ENCODE data around the gene TBCD. TPM values are rescaled to one million over a fixed set of nuclear protein-coding genes. Genes with fewer than 3 reads are reported as not detected.

Gene TBCD
- polyA plus RNA-seq, 5 donors, result 87.2 to 119 (median 109) TPM

DNA sequence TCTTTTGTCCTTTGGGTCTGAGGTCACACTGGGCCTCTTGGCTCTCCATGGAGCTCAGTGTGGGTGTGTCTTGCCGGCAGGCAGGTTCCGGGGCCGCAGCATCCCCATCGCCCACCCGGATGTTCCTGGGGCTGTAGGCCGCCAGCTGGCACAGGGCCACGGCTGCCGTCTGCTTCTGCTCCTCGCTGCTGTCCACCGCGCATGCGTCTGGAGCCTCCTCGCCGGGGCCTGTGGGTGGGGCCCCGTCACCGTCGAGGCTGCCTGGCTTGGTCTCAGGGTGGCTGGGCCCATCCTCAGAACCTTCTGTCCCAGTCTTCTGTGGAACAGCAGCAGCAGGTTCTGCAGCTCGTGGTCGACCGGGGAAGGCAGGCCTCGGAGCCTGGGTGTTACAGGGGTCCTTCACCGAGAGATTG lies 78.4 kb downstream of the TBCD start:
- DNase-seq, result peak in 1 of 2 donors; percentile 40

DNA sequence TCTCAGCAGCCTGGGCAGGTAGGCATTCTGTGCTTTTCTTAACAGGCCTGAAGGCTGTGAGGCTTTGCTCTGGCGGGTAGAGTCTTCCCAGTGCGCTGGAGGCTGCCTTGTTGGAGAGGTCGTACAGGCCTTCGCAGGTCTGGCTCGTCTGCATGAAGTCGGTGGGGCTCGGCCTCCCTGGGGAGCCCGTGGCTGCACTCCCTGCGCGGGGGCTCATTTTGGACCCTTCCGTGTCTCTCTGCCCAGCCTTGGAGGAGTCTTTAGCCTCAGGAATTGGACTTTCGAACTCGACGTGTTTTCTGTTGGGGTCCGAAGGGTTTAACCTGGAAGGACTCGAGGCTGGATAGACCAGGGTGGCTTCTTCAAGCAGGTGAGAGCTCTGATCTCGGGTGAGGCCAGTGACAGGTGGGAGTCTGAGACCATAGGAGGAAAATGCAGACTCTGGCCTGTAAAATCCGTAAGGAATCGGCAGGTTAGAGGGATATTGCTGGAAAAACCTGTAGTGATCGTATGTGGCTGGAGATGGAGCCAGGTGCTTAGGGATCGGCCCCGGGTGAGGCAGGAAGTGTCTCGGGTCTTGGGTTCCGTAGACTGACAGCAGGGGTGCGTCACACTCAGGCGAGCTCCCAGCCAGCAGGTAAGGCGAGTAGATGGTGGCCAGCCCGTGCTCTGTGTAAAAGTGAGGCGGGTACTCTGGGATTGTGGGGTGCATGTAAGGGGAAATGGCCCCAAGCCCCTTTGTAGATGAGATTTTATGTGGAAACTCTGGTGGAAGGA lies 79.4 kb downstream of the TBCD start:
- no peak for DNase-seq

DNA sequence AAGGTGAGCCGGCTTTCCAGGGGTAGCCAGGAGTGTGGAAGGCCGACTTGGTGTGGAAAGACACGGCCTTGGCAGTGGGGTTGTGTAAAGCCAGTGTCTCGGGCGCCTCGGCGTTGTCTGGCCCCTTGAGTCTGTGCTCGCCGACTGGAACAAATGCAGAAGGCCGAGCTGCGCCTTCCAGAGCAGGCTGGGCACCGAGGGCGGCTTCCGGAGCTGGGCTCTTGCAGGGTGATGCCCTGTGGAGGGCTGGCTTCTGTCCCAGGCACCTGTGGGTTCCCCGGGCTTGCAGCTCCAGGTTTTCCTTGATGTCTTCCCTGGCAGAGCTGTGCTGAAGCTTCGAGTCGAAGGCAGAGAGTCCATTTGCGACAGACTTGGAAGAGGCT lies 79.9 kb downstream of the TBCD start:
- DNase-seq, result no peak

GRCh38 chr17:82832411-82832810 lies 80.5 kb downstream of the TBCD start:
- DNase-seq, result no peak

DNA sequence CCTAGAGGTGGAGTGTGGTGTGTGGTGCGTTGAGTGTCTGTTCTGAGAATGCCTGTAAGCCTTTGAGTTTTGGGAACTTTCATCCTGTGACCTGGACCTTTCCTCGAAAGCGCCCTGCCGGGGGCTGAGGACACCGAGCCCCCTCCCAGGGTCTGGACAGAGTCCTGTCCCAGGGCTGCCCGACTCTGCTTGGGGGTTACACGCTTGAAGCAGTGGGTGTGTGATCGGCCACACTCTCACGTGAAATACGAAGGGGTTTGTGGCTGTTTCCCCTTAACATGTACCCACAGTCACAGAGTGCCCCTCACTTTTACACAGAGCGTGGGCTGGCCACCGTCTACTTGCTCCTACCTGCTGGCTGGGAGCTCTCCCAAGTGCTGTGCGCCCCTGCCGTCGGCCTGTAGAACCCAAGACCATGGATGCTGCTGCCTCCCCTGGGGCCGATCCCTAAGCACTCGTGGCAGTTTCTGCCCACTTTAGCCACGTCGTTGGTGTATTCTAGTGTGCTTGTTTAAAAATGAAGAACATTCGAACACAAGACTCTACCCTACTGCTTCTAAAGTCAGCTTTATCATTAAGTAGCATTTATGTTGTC lies 81.1 kb downstream of the TBCD start:
- DNase-seq, result no peak

- no peak for DNase-seq
Measured at GRCh38 chr17:82835122-82835521, 83.3 kb downstream of the TBCD start.

DNA sequence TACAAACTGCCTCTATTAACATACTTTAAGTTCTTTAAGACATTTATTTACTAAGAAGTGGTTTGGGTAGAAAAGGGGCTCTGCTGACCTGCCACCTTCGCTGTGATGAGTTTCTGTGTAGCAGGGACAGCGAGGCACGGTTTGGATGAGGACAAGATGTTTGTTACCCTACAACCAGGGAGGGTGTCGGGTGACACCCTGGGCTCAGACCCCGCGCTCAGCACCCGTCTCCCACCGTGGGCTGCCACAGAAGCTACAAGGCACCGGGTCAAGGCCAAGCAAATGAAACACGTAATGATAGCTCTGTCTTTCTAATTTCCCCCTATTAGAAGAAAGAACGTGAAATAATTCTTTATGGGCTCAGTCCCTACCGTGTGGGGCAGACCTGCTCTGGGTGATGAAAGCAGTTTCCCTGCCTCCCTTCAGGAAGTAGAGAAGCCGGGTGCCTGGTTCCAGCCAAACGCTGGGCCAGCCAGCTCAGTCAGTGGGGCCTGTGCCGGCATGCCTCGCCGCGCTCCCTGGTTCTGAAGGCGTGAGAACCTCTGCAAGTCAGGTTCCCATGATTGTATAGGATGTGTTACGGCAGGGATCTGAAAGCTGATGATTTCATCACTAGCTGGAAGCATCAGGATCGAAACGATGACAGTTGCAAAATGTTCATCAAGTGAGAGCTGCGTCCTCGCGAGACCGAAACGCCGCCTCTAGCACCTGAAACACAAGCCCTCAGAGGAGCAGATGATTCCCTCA lies 84.1 kb downstream of the TBCD start:
- DNase-seq, result no peak

- DNase-seq, result no peak
Measured at GRCh38 chr17:82836823-82837357, 85.0 kb downstream of the TBCD start.

DNA sequence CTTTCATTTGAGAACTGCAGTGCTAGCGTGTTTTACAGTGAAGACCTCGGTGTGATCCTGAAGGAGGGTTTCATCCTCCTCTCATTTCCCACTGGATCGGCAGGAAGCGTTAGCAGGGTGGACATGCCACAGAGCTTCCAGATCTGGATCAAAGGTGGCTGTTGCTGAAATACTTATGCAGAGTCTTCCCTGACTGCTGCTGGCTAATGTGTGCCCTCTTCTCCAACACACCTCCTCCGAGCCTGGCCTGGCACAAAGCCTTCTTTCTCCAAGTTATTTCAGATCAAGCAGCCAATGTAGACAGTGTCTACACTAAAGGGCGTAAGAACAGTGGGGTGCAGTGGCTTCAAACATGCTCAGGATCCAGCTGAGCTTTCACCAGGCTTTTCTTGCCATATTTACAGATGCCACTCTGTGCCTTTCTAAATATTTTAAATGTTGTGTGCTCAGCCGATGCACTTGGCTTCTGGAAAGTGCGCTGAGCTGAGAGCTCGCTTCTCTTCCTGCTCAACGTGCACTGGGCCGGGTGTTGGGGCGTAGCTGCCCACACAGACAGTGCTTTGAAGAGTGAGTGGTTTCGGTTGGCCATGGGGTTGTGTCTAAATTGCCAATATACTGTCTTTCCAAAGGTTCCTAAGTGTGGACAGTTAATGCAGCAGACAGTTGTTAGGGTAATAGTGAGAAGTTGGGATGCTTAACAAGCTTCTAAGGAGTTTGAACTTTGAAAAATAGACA lies 85.9 kb downstream of the TBCD start:
- DNase-seq, result no peak

DNA sequence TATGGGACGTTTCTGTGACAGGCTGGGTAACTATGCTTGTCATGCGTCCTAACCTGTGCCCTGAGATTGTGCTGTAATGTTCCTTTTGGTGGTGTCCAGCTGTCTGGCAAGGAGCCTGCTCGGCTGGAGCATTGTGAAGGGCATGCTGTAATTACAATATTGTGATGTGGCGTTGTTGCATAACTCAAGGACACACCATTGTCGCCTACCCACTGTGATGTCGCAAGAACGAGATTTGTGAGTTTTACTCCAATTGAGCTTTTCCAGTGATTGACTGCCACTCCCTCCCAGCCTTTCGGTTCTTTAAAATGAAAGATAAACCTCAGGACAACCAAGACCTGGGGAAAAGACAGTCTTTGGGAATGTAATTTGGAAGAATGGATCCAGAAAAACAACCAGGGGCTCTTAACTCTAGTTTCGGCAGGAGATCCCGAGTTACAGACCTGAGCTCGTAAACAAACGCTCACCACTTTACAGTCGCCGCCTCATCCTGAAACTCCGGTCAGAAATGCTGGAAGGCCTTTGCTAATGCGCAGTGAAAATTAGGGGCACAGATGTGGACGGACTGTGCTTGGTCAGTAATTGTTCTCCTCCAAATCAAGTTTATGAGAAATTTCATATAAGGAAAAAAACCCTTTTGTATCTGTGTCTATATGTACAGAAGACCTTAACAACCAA lies 86.7 kb downstream of the TBCD start:
- DNase-seq, result peak; percentile 70 to 73

GRCh38 chr17:82839617-82840292 lies 87.9 kb downstream of the TBCD start, which contains the start of gene ZNF750:
ZNF750 (minus strand) TSS chr17:82840022; CDS start chr17:82832454, 7,568 bp downstream.
- no peak for DNase-seq

- no peak for DNase-seq
Measured at GRCh38 chr17:82840431-82840831, 88.6 kb downstream of the TBCD start.

DNA sequence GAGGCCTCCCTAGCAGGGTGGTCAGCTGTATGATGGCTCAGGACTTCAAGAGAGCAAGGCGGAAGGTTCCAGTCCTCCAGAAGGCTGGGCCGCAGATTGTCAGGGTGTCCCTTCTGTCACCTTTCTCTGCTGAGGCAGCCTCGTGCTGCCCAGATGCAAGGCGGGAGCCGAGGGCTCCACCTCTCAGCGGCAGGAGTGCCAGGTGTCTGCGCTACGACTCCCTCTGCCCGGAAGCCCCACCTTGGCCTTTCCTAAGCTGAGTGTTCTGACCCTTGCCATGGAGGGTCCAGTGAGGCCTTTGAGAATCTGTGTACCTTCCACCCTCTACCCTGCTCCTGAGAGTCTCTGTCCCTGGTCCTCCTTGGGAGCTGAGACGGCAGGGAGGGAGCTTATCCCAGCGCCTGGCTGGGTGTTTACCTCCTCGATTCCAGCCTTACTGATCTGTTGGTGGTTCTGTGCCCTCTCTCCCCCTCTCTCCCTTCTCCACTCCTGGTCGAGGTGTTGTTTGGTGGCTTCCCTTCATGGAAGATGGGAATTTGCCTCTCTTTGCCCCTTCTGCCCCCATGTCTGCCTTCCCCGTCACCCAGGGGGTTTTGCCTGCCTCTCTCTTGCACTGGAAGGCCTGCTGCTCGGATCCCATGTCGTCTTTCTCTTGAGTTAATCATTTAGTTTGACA lies 90.2 kb downstream of the TBCD start:
- DNase-seq, result no peak

DNA sequence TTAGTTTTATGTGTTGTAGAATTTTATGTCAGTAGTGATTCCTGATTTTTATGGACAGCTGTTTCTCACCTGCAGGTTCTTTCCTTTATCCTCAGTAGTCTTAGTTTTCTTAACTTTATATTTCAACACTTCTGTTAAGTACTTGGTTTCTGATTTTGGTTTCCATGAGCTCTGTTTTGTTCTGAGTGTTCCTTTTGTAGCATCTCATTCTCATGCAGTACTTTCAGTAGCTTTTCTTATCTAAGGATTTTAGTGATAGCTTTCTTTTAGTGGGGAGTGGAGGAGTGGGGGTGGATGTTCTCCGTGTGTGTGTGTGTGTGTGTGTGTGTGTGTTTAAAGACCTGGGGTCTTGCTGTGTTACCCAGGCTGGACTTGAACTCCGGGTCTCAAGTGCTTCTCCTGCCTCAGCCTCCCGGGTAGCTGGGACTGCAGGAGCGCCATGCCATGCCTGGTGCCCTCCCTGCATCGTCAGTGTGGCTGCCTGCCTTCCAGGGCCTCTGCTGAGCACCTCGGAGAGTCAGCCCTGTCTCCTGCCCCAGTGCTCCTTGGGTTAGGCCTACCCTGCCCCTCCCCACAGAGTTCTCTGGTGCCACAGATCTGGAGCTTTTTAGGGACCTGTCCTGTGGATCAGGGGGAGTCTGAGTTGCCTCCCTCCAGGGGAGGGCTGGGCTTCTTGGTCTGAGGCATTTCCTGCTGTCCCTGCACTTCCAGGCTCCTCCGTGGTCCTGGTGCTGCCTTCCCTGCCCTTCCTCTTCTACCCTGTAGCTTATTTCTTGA lies 92.2 kb downstream of the TBCD start:
- DNase-seq, result no peak

DNA sequence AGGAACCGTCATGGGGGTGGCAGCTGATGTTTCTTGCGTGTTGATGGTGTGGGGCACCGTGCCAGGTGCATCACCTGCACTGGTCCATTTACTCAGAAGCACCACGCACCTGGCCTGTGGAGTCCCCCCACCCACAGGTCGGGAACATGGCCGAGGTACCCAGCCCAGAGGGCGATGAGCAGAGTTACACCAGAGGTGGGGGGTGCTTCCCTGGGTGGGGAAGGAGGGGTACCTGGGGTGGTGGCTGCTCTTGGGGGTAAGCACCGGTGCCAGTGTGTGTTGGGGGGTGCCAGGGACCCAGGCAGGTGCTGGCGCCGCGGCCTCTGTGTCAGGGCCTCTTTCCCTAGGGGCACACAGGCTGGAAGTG lies 92.9 kb downstream of the TBCD start:
- DNase-seq, result no peak

DNA sequence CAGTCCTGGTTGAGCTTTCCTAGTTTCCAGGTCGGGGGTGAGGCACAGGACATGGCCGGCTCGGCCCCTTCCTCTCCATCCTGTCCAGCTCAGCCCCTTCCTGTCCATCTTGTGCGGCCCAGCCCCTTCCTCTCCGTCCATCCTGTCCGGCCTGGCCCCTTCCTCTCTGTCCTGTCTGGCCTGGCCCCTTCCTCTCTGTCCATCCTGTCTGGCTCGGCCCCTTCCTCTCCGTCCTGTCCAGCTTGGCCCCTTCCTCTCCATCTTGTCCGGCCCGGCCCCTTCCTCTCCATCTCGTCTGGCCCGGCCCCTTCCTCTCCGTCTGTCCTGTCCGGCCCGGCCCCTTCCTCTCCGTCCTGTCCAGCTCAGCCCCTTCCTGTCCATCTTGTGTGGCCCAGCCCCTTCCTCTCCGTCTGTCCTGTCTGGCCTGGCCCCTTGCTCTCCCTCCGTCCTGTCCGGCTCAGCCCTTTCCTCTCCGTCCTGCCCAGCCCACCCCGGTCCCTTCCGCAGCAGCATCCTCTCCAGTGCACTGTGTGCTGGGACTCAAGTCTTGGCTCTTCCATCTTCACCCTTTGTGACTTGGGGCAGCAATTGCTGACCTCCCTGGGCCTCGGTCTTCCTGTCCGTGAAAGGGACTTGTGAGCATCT lies 93.4 kb downstream of the TBCD start:
- peak; percentile 45 to 62 for DNase-seq

DNA sequence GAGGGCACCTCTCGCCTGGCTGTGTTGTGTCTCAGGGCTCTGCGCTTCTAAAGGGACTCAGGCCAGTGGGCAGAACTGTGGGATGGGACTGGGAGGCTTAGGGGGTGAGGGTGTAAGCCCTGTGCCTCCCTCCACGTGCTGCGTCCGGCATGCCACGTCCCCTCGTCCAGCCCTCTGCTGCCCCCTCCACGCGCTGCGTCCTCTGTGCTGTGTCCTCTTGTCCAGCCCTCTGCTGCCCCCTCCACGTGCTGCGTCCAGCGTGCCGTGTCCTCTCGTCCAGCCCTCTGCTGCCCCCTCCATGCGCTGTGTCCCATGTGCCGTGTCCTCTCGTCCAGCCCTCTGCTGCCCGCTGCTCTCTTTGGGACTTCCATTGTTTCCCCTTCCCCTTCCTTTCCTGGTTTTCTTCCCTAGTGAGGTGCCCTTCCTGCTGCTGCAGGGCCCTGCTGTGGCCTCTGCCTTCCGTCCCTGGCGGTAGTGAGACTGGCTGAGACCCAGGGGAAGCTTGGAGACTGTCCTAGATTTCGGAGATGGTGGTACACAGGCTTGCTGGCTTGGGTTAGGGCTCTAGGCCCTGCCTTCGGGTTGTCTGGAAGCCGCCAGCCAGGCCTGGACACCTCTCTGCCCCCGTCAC lies 94.3 kb downstream of the TBCD start:
- DNase-seq, result no peak

GRCh38 chr17:82848022-82848592 lies 96.2 kb downstream of the TBCD start:
- peak; percentile 66 to 68 for DNase-seq
